Spleen (tissue), 11 donors: ENCODE data around the gene SHC4. TPM values are rescaled to one million over a fixed set of nuclear protein-coding genes. Genes with fewer than 3 reads are reported as not detected.

Experiments used
- DNase-seq: peaks from one replicate; pipeline ENCODE4 v3.0.0-alpha.2; 2020
- H3K27ac ChIP-seq, 8 donors: fragments of 200-600 bp; sonication (generic) in 7 of 8; 1 replicate in 4 of 8; 2 replicates in 4 of 8; pipeline versions ENCODE4 v1.5.0 to v1.8.0; 2016 to 2021; ENCODE audit warnings: inconsistent platforms in 4 of 8, mild to moderate bottlenecking in 4 of 8, moderate library complexity in 1 of 8
- H3K27me3 ChIP-seq, 7 donors: fragments of 200-600 bp; sonication (generic) in 6 of 7; replicated peaks in 1 of 7; 1 replicate in 4 of 7; 2 replicates in 3 of 7; pipeline versions ENCODE4 v1.5.0 to v1.8.0; 2016 to 2021; ENCODE audit warnings: inconsistent platforms in 3 of 7, mild to moderate bottlenecking in 1 of 7
- H3K36me3 ChIP-seq, 6 donors: fragments of 200-600 bp; sonication (generic) in 5 of 6; 1 replicate in 4 of 6; 2 replicates in 2 of 6; pipeline versions ENCODE4 v1.5.0 to v1.8.0; 2016 to 2021; ENCODE audit warnings: inconsistent platforms in 2 of 6
- H3K4me1 ChIP-seq, 6 donors: fragments of 200-600 bp; sonication (generic) in 5 of 6; 1 replicate in 3 of 6; 2 replicates in 3 of 6; pipeline versions ENCODE4 v1.5.0 to v1.8.0; 2016 to 2021; ENCODE audit warnings: inconsistent platforms in 3 of 6
- H3K4me3 ChIP-seq, 8 donors: fragments of 200-600 bp; sonication (generic) in 7 of 8; 1 replicate in 4 of 8; 2 replicates in 4 of 8; pipeline versions ENCODE4 v1.5.0 to v1.8.0; 2016 to 2021; ENCODE audit warnings: inconsistent platforms in 4 of 8, mild to moderate bottlenecking in 4 of 8, moderate library complexity in 2 of 8
- H3K9me3 ChIP-seq, 8 donors: fragments of 200-600 bp; sonication (generic) in 7 of 8; 1 replicate in 4 of 8; 2 replicates in 4 of 8; pipeline versions ENCODE4 v1.5.0 to v1.8.0; 2016 to 2021; ENCODE audit warnings: inconsistent platforms in 4 of 8
- CTCF ChIP-seq, 11 experiments: fragments of 200-600 bp in 7 of 11; fragments of 450-650 bp in 4 of 11; sonication (generic) in 4 of 11; IDR thresholded peaks in 8 of 11; conservative IDR thresholded peaks in 3 of 11; 1 replicate in 7 of 11; 2 replicates in 4 of 11; pipeline versions ENCODE4 v1.4.0 to v1.8.0; 2016 to 2021; ENCODE audit warnings: antibody characterized with exemption in 11 of 11, inconsistent platforms in 4 of 11, mild to moderate bottlenecking in 1 of 11
- POLR2A ChIP-seq, 3 donors: fragments of 450-650 bp; IDR thresholded peaks; one replicate each; pipeline ENCODE4 v1.5.1; 2017; ENCODE audit warnings: antibody characterized with exemption in 3 of 3, mild to moderate bottlenecking in 1 of 3
- POLR2AphosphoS5 ChIP-seq, 3 donors: sonication (generic); formaldehyde crosslinking; IDR thresholded peaks; one replicate each; pipeline ENCODE4 v1.5.1; 2017; ENCODE audit warnings: antibody characterized with exemption in 3 of 3
- WGBS, 5 donors: extraction: QIAGEN DNeasy Blood & Tissue Kit in 3 of 5; methylation state at CpG; one replicate each; pipeline versions ENCODE4 v1.1.5 to v1.1.7; 2013 to 2018; 5-methylcytosine and 5-hydroxymethylcytosine counted together
- intact Hi-C: fragments of 100-400 bp; cut with DNase I; formaldehyde crosslinking; loops from one replicate; pipeline ENCODE4 v1.15.0; 2023; ENCODE audit warnings: low total_unique reads
- polyA plus RNA-seq, 3 donors: library from polyadenylated mRNA; stranded (reverse); fragments of 200-250 nt; gene quantifications; one replicate each; pipeline ENCODE4 v1.2.1, GENCODE V29; 2013
- total RNA-seq, 7 donors: library from RNA; depleted of rRNA in 3 of 7; stranded (reverse); fragments of >200 nt in 3 of 7; fragmentation: NEBNext Ultra II Directional in 4 of 7; extraction: Animal tissue kit (Norgen Biotek cat#: 25700) in 4 of 7; gene quantifications; one replicate each; pipeline versions ENCODE4 v1.1.0 to v1.2.1, GENCODE V29; 2016 to 2021
- donor health status: healthy with polysubstance abuse.
- donor health status: DM: no; HTN: no; CAD: no; lungs with moderate emphysema.
- donor health status: DM: no; HTN: no; CAD: no.
- donor health status: Bipolar disorder and iron deficiency.
- donor health status: healthy.
- donor health status: DM: no; HTN: no; CAD: no.
- donor health status: DM: yes; HTN: yes; CAD: no.

The SHC4 gene
- total and polyA plus RNA-seq, 10 donors = 0.20 to 0.42 (median 0.27) TPM; not detected in 5

DNA sequence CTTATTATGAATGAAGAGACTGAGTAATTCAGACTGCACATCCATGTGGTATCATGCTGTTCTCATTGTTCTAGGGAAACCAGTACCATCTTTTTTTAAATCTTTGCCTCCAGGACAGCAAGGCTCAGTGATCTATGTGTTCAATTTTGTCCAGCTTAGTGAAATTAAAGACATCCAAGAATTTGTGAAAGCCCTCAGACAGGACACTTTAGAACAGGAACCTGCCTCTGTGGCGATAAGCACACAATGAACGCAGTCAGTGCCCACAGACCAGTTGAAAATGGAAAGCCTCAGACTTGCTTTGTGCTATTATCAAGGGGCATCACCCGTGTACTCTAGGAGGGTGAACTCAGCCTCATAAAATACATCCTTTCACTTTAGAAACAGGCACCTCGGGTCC lies 65.7 kb downstream of the SHC4 start:
- Histone ChIP-seq H3K4me3 (no peak overlapping the region), H3K27me3 (peaks cover 0 to 15% (median 0%) of the 10 kb centered on the region in 7 donors), H3K36me3 (no peaks in the 10 kb centered on the region), H3K27ac (no peak overlapping the region), H3K9me3 (no peaks in the 10 kb centered on the region), H3K4me1 (no peaks in the 10 kb centered on the region)
- intact Hi-C loops = no loop called here
- no peak for TF ChIP-seq POLR2A (IDR thresholded peaks at IDR 0.05)
- no peak for TF ChIP-seq POLR2AphosphoS5 (IDR thresholded peaks at IDR 0.05)
- TF ChIP-seq CTCF (IDR thresholded peaks at IDR 0.05 in 8 of 11, conservative IDR thresholded peaks at IDR 0.05 in 3 of 11) = no peak
- WGBS, 5 donors = 9 to 45% (median 22%) methylated on average over 4 of the region's 4 CpGs
- no peak for DNase-seq

- H3K27ac ChIP-seq = no peak overlapping the region
- DNase-seq = no peak
Observed at GRCh38 chr15:48896869-48897814, 66.6 kb downstream of the SHC4 start.

GRCh38 chr15:48893311-48893710 lies 70.4 kb downstream of the SHC4 start:
- Histone ChIP-seq H3K4me1 (no peaks in the 10 kb centered on the region), H3K36me3 (no peaks in the 10 kb centered on the region), H3K4me3 (no peak overlapping the region), H3K9me3 (no peaks in the 10 kb centered on the region), H3K27ac (no peak overlapping the region), H3K27me3 (peaks cover 0 to 15% (median 0%) of the 10 kb centered on the region in 7 donors)
- no peak for TF ChIP-seq POLR2AphosphoS5 (IDR thresholded peaks at IDR 0.05)
- no peak for TF ChIP-seq POLR2A (IDR thresholded peaks at IDR 0.05)
- TF ChIP-seq CTCF (IDR thresholded peaks at IDR 0.05 in 8 of 11, conservative IDR thresholded peaks at IDR 0.05 in 3 of 11) = no peak
- WGBS, 5 donors = 79 to 89% (median 84%) methylated on average over 3 of the region's 3 CpGs
- intact Hi-C loops = no loop called here
- DNase-seq = no peak

More at GRCh38 chr15:48896869-48897814, 66.6 kb downstream of the SHC4 start:
- intact Hi-C loops = no loop called here
- Histone ChIP-seq H3K4me1 (no peaks in the 10 kb centered on the region), H3K27me3 (peaks cover 0 to 15% (median 0%) of the 10 kb centered on the region in 7 donors), H3K36me3 (no peaks in the 10 kb centered on the region), H3K4me3 (no peak overlapping the region), H3K9me3 (no peaks in the 10 kb centered on the region)
- 67 to 78% (median 77%) methylated on average over 13 of the region's 13 CpGs for WGBS, 5 donors
- TF ChIP-seq POLR2AphosphoS5 (IDR thresholded peaks at IDR 0.05) (no peak), CTCF (IDR thresholded peaks at IDR 0.05 in 8 of 11, conservative IDR thresholded peaks at IDR 0.05 in 3 of 11) (no peak), POLR2A (IDR thresholded peaks at IDR 0.05) (no peak)

DNA sequence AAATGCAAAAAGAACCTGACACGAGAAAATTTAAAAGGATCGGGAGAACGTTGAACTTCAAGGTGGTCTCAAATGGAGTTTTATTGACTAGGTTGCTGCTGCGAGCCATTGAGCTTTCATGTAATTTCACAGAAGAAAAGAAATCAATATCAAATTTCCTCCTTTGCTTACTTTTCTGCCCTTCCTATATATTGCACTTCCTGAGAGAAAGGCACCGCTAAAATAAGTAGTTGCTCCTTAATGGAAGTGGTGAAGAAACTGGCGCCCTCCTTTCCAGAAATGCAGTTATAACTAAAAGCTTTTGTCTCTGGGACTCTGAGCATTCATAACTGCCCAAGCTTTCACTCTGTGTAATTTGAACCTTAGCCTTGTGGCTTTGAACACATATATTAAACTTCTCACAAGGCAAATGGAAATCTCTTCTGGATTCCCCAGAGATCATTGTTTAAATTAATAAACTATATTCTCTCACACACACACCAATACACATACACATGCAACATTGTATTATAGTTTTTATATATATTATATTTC lies 72.4 kb downstream of the SHC4 start:
- intact Hi-C loops = no loop called here
- Histone ChIP-seq H3K9me3 (no peaks in the 10 kb centered on the region), H3K27ac (no peak overlapping the region), H3K4me3 (no peak overlapping the region), H3K36me3 (no peaks in the 10 kb centered on the region), H3K27me3 (peaks cover 0 to 12% (median 0%) of the 10 kb centered on the region in 7 donors), H3K4me1 (no peaks in the 10 kb centered on the region)
- DNase-seq = no peak
- 80 to 92% (median 84%) methylated on average over 6 of the region's 6 CpGs for WGBS, 5 donors
- no peak for TF ChIP-seq POLR2A (IDR thresholded peaks at IDR 0.05)
- no peak for TF ChIP-seq POLR2AphosphoS5 (IDR thresholded peaks at IDR 0.05)
- no peak for TF ChIP-seq CTCF (IDR thresholded peaks at IDR 0.05 in 8 of 11, conservative IDR thresholded peaks at IDR 0.05 in 3 of 11)
